ENCODE results near the gene RPL39.
A peak's percentile ranks its signal among the peaks of the same experiment; 100 is the strongest.
"Not testable (repeated sequence)": the region's sequence is repeated elsewhere in the genome, so short reads cannot be mapped to it uniquely, and the experiment has no call there.

RPL39 gene

GRCh38 chrX:119784747-119785446 is 6.5 kb downstream of the RPL39 start:
- TF ChIP-seq POLR2A (IDR thresholded peaks at IDR 0.05; ENCODE audit: low read length) (no peak), GATA1 (IDR thresholded peaks at IDR 0.05; ENCODE audit: low read depth, low read length) (no peak)
- peak; percentile 44 to 56 for DNase-seq

- TF ChIP-seq GATA1 (IDR thresholded peaks at IDR 0.05; ENCODE audit: low read depth, low read length): no peak
- TF ChIP-seq POLR2A (IDR thresholded peaks at IDR 0.05; ENCODE audit: low read length): no peak
- no peak for DNase-seq
Observed at GRCh38 chrX:119783026-119783425, 8.4 kb downstream of the RPL39 start.

DNA sequence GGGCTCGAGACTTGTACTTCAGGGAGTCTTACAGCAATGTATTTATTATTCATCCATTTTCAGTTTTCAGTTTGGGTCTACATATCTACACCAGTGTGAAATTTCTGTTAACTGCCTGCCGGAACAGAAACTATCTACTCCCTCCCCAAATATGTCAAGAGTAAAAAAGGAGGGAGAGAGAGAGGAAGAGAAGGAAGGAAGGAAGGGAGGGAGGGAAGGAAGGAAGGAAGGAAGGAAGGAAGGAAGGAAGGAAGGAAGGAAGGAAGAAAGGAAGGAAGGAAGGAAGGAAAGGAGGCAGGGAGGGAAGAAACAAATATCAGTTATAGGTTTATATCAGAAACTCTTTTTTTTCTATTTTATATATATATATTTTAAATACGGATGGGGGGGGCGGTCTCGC is 12.6 kb downstream of the RPL39 start:
- DNase-seq: no peak
- TF ChIP-seq GATA1 (IDR thresholded peaks at IDR 0.05; ENCODE audit: low read depth, low read length): no peak
- TF ChIP-seq POLR2A (IDR thresholded peaks at IDR 0.05; ENCODE audit: low read length): no peak

GRCh38 chrX:119775517-119776238 is 15.8 kb downstream of the RPL39 start:
- TF ChIP-seq GATA1 (IDR thresholded peaks at IDR 0.05; ENCODE audit: low read depth, low read length) (no peak), POLR2A (IDR thresholded peaks at IDR 0.05; ENCODE audit: low read length) (no peak)
- no peak for DNase-seq

- DNase-seq: peak in 1 of 2 experiments; percentile 2
Observed at GRCh38 chrX:119769388-119769787, 22.0 kb downstream of the RPL39 start.

DNA sequence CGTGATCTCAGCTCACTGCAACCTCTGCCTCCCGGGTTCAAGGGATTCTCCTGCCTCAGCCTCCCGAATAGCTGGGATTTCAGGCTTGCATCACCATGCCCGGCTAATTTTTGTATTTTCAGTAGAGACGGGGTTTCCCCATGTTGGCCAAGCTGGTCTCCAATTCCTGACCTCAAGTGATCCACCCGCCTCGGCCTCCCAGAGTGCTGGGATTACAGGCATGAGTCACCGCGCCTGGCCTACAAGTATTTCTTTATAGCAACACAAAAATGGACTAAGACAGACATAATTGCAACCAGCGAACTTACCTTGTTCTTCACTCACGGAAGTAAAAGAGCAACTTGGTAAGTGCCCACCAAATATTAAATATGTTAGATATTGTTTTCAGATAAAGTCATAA is 23.0 kb downstream of the RPL39 start:
- not testable (repeated sequence) for DNase-seq

GRCh38 chrX:119763836-119764387 is 27.5 kb downstream of the RPL39 start:
- no peak for TF ChIP-seq GATA1 (IDR thresholded peaks at IDR 0.05; ENCODE audit: low read depth, low read length)
- no peak for TF ChIP-seq POLR2A (IDR thresholded peaks at IDR 0.05; ENCODE audit: low read length)
- no peak for DNase-seq

- no peak for TF ChIP-seq POLR2A (IDR thresholded peaks at IDR 0.05; ENCODE audit: low read length)
- no peak for TF ChIP-seq GATA1 (IDR thresholded peaks at IDR 0.05; ENCODE audit: low read depth, low read length)
- no peak for DNase-seq
Observed at GRCh38 chrX:119763181-119763580, 28.2 kb downstream of the RPL39 start.

GRCh38 chrX:119762718-119763117 is 28.7 kb downstream of the RPL39 start:
- no peak for DNase-seq
- no peak for TF ChIP-seq POLR2A (IDR thresholded peaks at IDR 0.05; ENCODE audit: low read length)
- no peak for TF ChIP-seq GATA1 (IDR thresholded peaks at IDR 0.05; ENCODE audit: low read depth, low read length)

DNA sequence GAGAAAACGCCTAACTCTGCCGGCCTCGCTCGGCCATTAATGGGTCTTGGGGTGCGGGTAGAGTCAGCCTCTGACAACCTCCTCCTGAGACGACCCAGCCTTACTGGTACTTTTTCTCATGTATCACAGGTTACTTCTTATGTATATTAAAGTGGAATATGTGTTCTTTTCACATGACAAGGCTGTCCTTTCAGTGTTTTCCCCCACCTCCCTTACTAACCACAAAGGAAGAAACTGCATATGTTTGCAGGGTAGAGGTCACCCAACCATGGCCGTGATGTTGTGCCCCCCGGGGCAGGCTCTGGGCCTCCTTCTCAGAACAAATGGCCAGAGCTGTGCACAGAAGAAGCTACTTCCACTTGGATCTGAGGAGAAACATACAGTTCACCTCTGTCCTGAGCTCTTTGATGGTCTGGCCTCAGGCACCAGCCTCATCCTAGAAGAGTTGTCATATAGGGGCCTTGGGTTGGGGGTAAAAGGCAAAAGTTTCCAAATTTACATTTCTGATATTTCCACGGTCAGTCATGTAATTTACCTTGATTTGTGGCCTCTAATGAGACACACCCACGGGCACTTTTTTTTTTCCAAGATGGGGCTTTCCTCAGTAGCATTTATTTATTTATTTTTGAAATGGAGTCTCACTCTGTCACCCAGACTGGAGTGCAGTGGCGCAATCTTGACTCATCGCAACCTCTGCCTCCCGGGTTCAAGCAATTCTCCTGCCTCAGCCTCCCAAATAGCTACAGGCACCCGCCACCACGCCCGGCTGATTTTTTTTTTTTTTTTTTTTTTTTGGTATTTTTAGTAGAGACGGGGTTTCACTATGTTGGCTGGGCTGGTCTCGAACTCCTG is 31.2 kb downstream of the RPL39 start:
- no peak for TF ChIP-seq POLR2A (IDR thresholded peaks at IDR 0.05; ENCODE audit: low read length)
- no peak for TF ChIP-seq GATA1 (IDR thresholded peaks at IDR 0.05; ENCODE audit: low read depth, low read length)
- no peak for DNase-seq

DNA sequence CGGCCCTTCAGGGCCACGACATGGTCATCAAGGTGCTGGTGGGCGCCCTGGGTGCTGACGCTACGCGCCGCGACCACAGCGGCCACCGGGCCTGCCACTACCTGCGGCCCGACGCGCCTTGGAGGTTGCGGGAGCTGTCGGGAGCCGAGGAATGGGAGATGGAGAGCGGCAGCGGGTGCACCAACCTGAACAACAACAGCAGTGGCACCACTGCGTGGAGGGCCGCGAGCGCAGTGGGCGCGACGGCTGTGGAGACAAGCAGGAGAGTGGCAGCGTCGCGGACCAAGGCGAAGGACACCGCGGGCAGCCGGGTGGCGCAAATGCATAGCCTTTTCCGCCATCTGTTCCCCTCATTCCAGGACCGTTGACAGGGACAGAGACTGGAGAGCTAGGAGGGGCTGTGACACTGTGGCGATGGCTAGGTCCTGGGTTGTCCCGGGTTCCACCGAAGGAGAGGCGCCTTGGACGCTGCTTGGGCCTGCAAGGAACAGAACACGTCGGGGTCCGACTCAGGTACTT is 32.1 kb downstream of the RPL39 start:
- DNase-seq: no peak
- TF ChIP-seq POLR2A (IDR thresholded peaks at IDR 0.05; ENCODE audit: low read length) (no peak), GATA1 (IDR thresholded peaks at IDR 0.05; ENCODE audit: low read depth, low read length) (no peak)

DNA sequence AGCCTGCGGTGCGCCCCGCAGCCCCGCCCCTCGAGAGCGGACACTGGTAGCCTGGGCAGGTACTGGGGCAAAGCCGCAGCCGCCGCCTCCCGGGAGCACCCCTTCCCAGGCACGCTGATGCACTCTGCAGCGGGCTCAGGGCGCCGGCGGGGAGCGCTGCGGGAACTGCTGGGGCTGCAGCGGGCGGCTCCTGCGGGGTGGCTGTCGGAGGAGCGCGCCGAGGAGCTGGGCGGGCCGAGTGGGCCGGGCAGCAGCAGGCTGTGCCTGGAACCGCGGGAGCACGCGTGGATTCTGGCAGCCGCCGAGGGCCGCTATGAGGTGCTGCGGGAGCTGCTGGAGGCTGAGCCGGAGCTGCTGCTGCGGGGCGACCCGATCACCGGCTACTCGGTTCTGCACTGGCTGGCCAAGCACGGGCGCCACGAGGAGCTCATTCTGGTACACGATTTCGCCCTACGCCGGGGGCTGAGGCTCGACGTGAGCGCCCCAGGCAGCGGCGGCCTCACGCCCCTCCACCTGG is 32.6 kb downstream of the RPL39 start:
- TF ChIP-seq POLR2A (IDR thresholded peaks at IDR 0.05; ENCODE audit: low read length) (no peak), GATA1 (IDR thresholded peaks at IDR 0.05; ENCODE audit: low read depth, low read length) (no peak)
- DNase-seq: peak; percentile 5 to 12

DNA sequence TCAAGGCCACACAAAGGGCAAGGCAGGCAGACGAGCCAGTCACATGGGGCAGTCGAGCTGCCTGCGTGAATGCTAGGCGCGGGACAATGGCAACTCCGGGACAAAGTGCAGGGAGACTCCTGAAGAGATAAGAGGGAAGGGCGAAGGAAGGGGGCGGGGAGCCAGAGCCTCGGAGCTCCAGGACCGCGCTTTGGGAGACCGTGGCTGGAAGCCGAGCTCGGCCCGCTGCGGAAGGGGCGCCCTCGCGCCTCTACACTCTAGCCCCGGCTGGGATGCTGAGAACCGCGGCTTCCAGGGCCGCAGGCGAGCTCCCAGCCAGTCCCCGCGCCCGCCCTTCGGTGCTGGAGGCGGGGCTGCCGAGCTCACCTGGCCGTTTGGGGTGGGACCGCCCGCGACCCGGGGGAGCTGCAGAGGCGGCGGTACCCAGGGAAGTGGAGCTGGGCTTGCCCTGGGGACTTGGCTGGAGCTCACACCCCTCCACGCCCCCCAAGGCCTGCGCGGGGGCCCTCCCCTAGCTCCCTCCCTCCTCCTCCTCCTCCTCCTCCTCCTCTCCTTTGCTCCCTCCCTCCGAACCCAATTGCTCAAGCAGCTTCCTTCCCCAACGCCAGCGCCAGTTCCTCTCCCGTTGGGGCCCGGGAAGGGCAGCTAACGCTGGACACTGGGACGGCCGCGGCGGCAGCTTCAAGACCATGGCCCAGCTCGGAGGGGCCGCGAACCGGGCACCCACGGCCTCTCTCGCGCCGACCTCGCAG is 33.3 kb downstream of the RPL39 start, which contains the start of gene SOWAHD:
Gene SOWAHD (plus strand): TSS at position 610 of the 752 bp plus-strand sequence. CDS start 80 bp downstream, at position 690.
- no peak for DNase-seq
- TF ChIP-seq GATA1 (IDR thresholded peaks at IDR 0.05; ENCODE audit: low read depth, low read length): no peak
- no peak for TF ChIP-seq POLR2A (IDR thresholded peaks at IDR 0.05; ENCODE audit: low read length)

Measured in erythroblast (primary cell).